SH-SY5Y (cell line): Measurements from ENCODE around the gene KIF20B.

Experiments
- GATA2 ChIP-seq: IDR thresholded peaks from 2 replicates; pipeline ENCODE4 v1.6.1; 2011; ENCODE audit warnings: mild to moderate bottlenecking, low read depth, low read length
- GATA3 ChIP-seq: IDR thresholded peaks from 2 replicates; pipeline ENCODE4 v1.6.1; 2011; ENCODE audit warnings: low read depth, mild to moderate bottlenecking, low read length, moderate library complexity

- TF ChIP-seq GATA3 (no peak), GATA2 (no peak)
Observed at GRCh38 chr10:89810908-89811525, 109.6 kb downstream of the KIF20B start.
